ENCODE results near the gene IRAK2.

GRCh38 chr3:10154335-10155122 lies 10.2 kb upstream of the IRAK2 start:
- TF ChIP-seq, protein P1, sequence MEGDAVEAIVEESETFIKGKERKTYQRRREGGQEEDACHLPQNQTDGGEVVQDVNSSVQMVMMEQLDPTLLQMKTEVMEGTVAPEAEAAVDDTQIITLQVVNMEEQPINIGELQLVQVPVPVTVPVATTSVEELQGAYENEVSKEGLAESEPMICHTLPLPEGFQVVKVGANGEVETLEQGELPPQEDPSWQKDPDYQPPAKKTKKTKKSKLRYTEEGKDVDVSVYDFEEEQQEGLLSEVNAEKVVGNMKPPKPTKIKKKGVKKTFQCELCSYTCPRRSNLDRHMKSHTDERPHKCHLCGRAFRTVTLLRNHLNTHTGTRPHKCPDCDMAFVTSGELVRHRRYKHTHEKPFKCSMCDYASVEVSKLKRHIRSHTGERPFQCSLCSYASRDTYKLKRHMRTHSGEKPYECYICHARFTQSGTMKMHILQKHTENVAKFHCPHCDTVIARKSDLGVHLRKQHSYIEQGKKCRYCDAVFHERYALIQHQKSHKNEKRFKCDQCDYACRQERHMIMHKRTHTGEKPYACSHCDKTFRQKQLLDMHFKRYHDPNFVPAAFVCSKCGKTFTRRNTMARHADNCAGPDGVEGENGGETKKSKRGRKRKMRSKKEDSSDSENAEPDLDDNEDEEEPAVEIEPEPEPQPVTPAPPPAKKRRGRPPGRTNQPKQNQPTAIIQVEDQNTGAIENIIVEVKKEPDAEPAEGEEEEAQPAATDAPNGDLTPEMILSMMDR (IDR thresholded peaks at IDR 0.05) = no peak
- TF ChIP-seq POLR2A (IDR thresholded peaks at IDR 0.05) = no peak

All from right lobe of liver (tissue), 4 donors.